Measurements from ENCODE around the gene ST6GAL1. TPM values are rescaled to one million over a fixed set of nuclear protein-coding genes. Genes with fewer than 3 reads are reported as not detected.
A peak's percentile ranks its signal among the peaks of the same experiment; 100 is the strongest.
"Not testable (repeated sequence)": the region's sequence is repeated elsewhere in the genome, so short reads cannot be mapped to it uniquely, and the experiment has no call there.

The ST6GAL1 gene
- total and polyA plus RNA-seq, 10 of the 15 experiments (the other 5 are each of a cell fraction or from before 2014, with no cell fraction given): 74.2 to 248 (median 149) TPM

GRCh38 chr3:187057803-187058202 is 127.5 kb downstream of the ST6GAL1 start:
- H3K9ac ChIP-seq (ENCODE audit: control insufficient read depth, insufficient read depth, low read length); FAIRE-seq; DNase-seq (ENCODE audit: low read depth, low spot score); H3K9me3 ChIP-seq (replicated peaks; ENCODE audit: control insufficient read depth, insufficient read depth, low read length); H3K4me3 ChIP-seq; H3K27me3 ChIP-seq (replicated peaks in 1 of 2; ENCODE audit: control insufficient read depth in 2 of 2, insufficient read depth in 2 of 2, low read length in 1 of 2); in situ Hi-C loops (cut with MboI); H3K27ac ChIP-seq (ENCODE audit: control insufficient read depth, insufficient read depth); H3K4me2 ChIP-seq (ENCODE audit: control insufficient read depth, insufficient read depth); ATAC-seq; intact Hi-C loops (cut with micrococcal nuclease; ENCODE audit: unreplicated experiment); H4K20me1 ChIP-seq (ENCODE audit: control insufficient read depth, insufficient read depth); H2AFZ ChIP-seq (ENCODE audit: control insufficient read depth, low read depth, low read length); BruUV-seq (replicated peaks): not testable (repeated sequence)
- Histone ChIP-seq H3K4me1 (ENCODE audit: control insufficient read depth, insufficient read depth, low read length) (peaks cover 15% of the 10 kb centered on the region), H3K36me3 (ENCODE audit: control insufficient read depth in 2 of 2, insufficient read depth in 2 of 2, low read length in 1 of 2) (peaks cover 17 to 37% of the 10 kb centered on the region in 2 experiments), H3K79me2 (ENCODE audit: control insufficient read depth, insufficient read depth, low read length) (peaks cover 28% of the 10 kb centered on the region)
- RAD21 ChIA-PET (ENCODE audit: unreplicated experiment): interaction anchor here (1.4 kb wide), 2 partner anchors 26 to 208 kb away, joined by 3 read pairs; no protein-coding TSS in a partner anchor
- POLR2A ChIA-PET: interaction anchor here (0.9 kb wide), 1 partner anchor 9 kb away, joined by 3 read pairs; no protein-coding TSS in a partner anchor
- SMC1A ChIA-PET (ENCODE audit: uncharacterized antibody, unreplicated experiment): interaction anchor here (2.2 kb wide), 1 partner anchor 27 kb away, joined by 7 read pairs; no protein-coding TSS in a partner anchor
- CTCF ChIA-PET: interaction anchor here (0.9 to 1.5 kb wide), 2 partner anchors 18 to 56 kb away, joined by 3 read pairs; no protein-coding TSS in a partner anchor
- 89% methylated on average over 10 of the region's 10 CpGs for WGBS (ENCODE audit: insufficient coverage, insufficient replicate concordance, low lambda C conversion rate, missing lambda C conversion rate)

GRCh38 chr3:187061748-187062147 is 131.4 kb downstream of the ST6GAL1 start:
- peaks cover 46% of the 10 kb centered on the region for H3K4me1 ChIP-seq (ENCODE audit: control insufficient read depth, insufficient read depth, low read length)
- H3K4me2 ChIP-seq (ENCODE audit: control insufficient read depth, insufficient read depth): 0 out of 2 replicates have a peak overlapping the region, but pooled peaks have one; percentile 9
- ChIA-PET CTCF (interaction anchor here (0.7 to 1.4 kb wide), 2 partner anchors 17 to 34 kb away, joined by 3 to 5 read pairs; no protein-coding TSS in a partner anchor), POLR2A (interaction anchor here (0.5 to 1.2 kb wide), 2 partner anchors 8 to 91 kb away, joined by 3 read pairs; no protein-coding TSS in a partner anchor), SMC1A (ENCODE audit: uncharacterized antibody, unreplicated experiment) (interaction anchor here (1.3 kb wide), 1 partner anchor 29 kb away, joined by 3 read pairs; no protein-coding TSS in a partner anchor), RAD21 (ENCODE audit: unreplicated experiment) (interaction anchor here (1.5 kb wide), 1 partner anchor 29 kb away, joined by 3 read pairs; no protein-coding TSS in a partner anchor)
- ATAC-seq (no peak), DNase-seq (ENCODE audit: low read depth, low spot score) (no peak), FAIRE-seq (no peak)
- no peaks in the 10 kb centered on the region; the same call in 1 of the 2 replicates for H4K20me1 ChIP-seq (ENCODE audit: control insufficient read depth, insufficient read depth)
- H3K27ac ChIP-seq (ENCODE audit: control insufficient read depth, insufficient read depth): no peak overlapping the region
- no peak overlapping the region for H3K4me3 ChIP-seq
- no peak overlapping the region for H3K9ac ChIP-seq (ENCODE audit: control insufficient read depth, insufficient read depth, low read length)
- H2AFZ ChIP-seq (ENCODE audit: control insufficient read depth, low read depth, low read length): no peak overlapping the region
- H3K79me2 ChIP-seq (ENCODE audit: control insufficient read depth, insufficient read depth, low read length): peaks cover 44% of the 10 kb centered on the region
- in situ Hi-C loops (cut with MboI): no loop called here
- TF ChIP-seq MYB (IDR thresholded peaks at IDR 0.05; ENCODE audit: borderline replicate concordance, low read depth, low read length): no peak
- no peak for TF ChIP-seq MTA2 (IDR thresholded peaks at IDR 0.05; ENCODE audit: low read depth)
- TF ChIP-seq SMAD5 (IDR thresholded peaks at IDR 0.05; ENCODE audit: low read depth): no peak
- TF ChIP-seq NBN (IDR thresholded peaks at IDR 0.05): no peak
- TF ChIP-seq SP1 (IDR thresholded peaks at IDR 0.05; ENCODE audit: low read depth, low read length): no peak
- no peak for TF ChIP-seq JUND (IDR thresholded peaks at IDR 0.05; ENCODE audit: low read depth, low read length)
- TF ChIP-seq ZNF384 (IDR thresholded peaks at IDR 0.05; ENCODE audit: borderline replicate concordance, low read depth, low read length): no peak
- no peak for TF ChIP-seq MXI1 (IDR thresholded peaks at IDR 0.05; ENCODE audit: low read depth, low read length)
- TF ChIP-seq WRNIP1 (IDR thresholded peaks at IDR 0.05; ENCODE audit: borderline replicate concordance, low read depth, low read length): no peak
- no peaks in the 10 kb centered on the region for H3K27me3 ChIP-seq (replicated peaks in 1 of 2; ENCODE audit: control insufficient read depth in 2 of 2, insufficient read depth in 2 of 2, low read length in 1 of 2)
- no TSS peak for BruUV-seq (replicated peaks)
- WGBS (ENCODE audit: insufficient coverage, insufficient replicate concordance, low lambda C conversion rate, missing lambda C conversion rate): 78% methylated on average over 3 of the region's 3 CpGs
- H3K9me3 ChIP-seq (replicated peaks; ENCODE audit: control insufficient read depth, insufficient read depth, low read length): no peaks in the 10 kb centered on the region; the same call in 1 of the 3 replicates
- intact Hi-C loops (cut with micrococcal nuclease; ENCODE audit: unreplicated experiment): no loop called here
- peaks cover 22 to 38% of the 10 kb centered on the region in 2 experiments for H3K36me3 ChIP-seq (ENCODE audit: control insufficient read depth in 2 of 2, insufficient read depth in 2 of 2, low read length in 1 of 2)

Measured in GM12878 (cell line).